SK-N-SH treated with all-trans-retinoic acid at 6 μM for 48 hours (cell line): ENCODE measurements around the gene HPS1.

ENCODE experiments used
- ATAC-seq: fragments of 200-7000 bp; cut with Tn5 transposase; 3 replicates; pipeline ENCODE4 v1.9.1; 2020; ENCODE audit warnings: mild to moderate bottlenecking, moderate library complexity
- ARNTL ChIP-seq: fragments of 450-650 bp; formaldehyde crosslinking; IDR thresholded peaks from 2 replicates; pipeline ENCODE4 v1.5.0; 2020; ENCODE audit warnings: low read depth, mild to moderate bottlenecking, moderate library complexity, borderline replicate concordance
- CSDC2 ChIP-seq: fragments of 250-450 bp; sonication (Bioruptor Pico); IDR thresholded peaks from 2 replicates; pipeline ENCODE4 v1.5.0; 2020; ENCODE audit warnings: mild to moderate bottlenecking, moderate library complexity
- ESRRG ChIP-seq: fragments of 250-450 bp; sonication (Bioruptor Pico); IDR thresholded peaks from 2 replicates; pipeline ENCODE4 v1.6.1; 2021; ENCODE audit warnings: mild to moderate bottlenecking
- GLIS3 ChIP-seq: fragments of 250-450 bp; sonication (Bioruptor Pico); IDR thresholded peaks from 2 replicates; pipeline ENCODE4 v1.5.0; 2020; ENCODE audit warnings: mild to moderate bottlenecking, moderate library complexity
- ISL1 ChIP-seq: fragments of 250-450 bp; sonication (Bioruptor Pico); IDR thresholded peaks from 2 replicates; pipeline ENCODE4 v2.1.2; 2022; ENCODE audit warnings: mild to moderate bottlenecking, moderate library complexity
- PPARA ChIP-seq: fragments of 250-450 bp; sonication (Bioruptor Pico); IDR thresholded peaks from 2 replicates; pipeline ENCODE4 v1.5.0; 2020; ENCODE audit warnings: mild to moderate bottlenecking, borderline replicate concordance
- RARB ChIP-seq: fragments of 250-450 bp; sonication (Bioruptor Pico); IDR thresholded peaks from 2 replicates; pipeline ENCODE4 v1.8.0; 2021; ENCODE audit warnings: mild to moderate bottlenecking, moderate library complexity
- TCF4 ChIP-seq: fragments of 250-450 bp; sonication (Bioruptor Pico); IDR thresholded peaks from 2 replicates; pipeline ENCODE4 v1.8.0; 2021; ENCODE audit warnings: mild to moderate bottlenecking, moderate library complexity, borderline replicate concordance
- ZC3H10 ChIP-seq: fragments of 250-450 bp; sonication (Bioruptor Pico); IDR thresholded peaks from 2 replicates; pipeline ENCODE4 v1.5.1; 2021; ENCODE audit warnings: mild to moderate bottlenecking, moderate library complexity
- ZFP3 ChIP-seq: fragments of 250-450 bp; sonication (Bioruptor Pico); IDR thresholded peaks from 2 replicates; pipeline ENCODE4 v1.5.0; 2020; ENCODE audit warnings: mild to moderate bottlenecking, moderate library complexity
- ZFP30 ChIP-seq: fragments of 450-650 bp; formaldehyde crosslinking; IDR thresholded peaks from 2 replicates; pipeline ENCODE4 v1.5.0; 2022; ENCODE audit warnings: mild to moderate bottlenecking, moderate library complexity
- ZNF565 ChIP-seq: fragments of 450-650 bp; formaldehyde crosslinking; conservative IDR thresholded peaks from 2 replicates; pipeline ENCODE4 v1.5.0; 2020; ENCODE audit warnings: low read depth, mild to moderate bottlenecking, moderate library complexity
- ZNF8 ChIP-seq: fragments of 450-650 bp; formaldehyde crosslinking; IDR thresholded peaks from 2 replicates; pipeline ENCODE4 v1.5.0; 2020; ENCODE audit warnings: mild to moderate bottlenecking, moderate library complexity
- TF ChIP-seq, protein P1 (sequence below): fragments of 250-450 bp; sonication (Bioruptor Pico); IDR thresholded peaks from 2 replicates; pipeline ENCODE4 v1.5.0; 2020; ENCODE audit warnings: mild to moderate bottlenecking, moderate library complexity
- TF ChIP-seq, protein P2 (sequence below): fragments of 250-450 bp; sonication (Bioruptor Pico); IDR thresholded peaks from 2 replicates; pipeline ENCODE4 v1.5.1; 2020; ENCODE audit warnings: low read depth, mild to moderate bottlenecking, moderate library complexity
- TF ChIP-seq, protein P3 (sequence below): fragments of 250-450 bp; sonication (Bioruptor Pico); IDR thresholded peaks from 2 replicates; pipeline ENCODE4 v1.8.0; 2021; ENCODE audit warnings: low read depth, mild to moderate bottlenecking, moderate library complexity, borderline replicate concordance
- TF ChIP-seq, protein P4 (sequence below): fragments of 250-450 bp; sonication (Bioruptor Pico); IDR thresholded peaks from 2 replicates; pipeline ENCODE4 v1.8.0; 2020; ENCODE audit warnings: mild to moderate bottlenecking, moderate library complexity, borderline replicate concordance
- TF ChIP-seq, protein P5 (sequence below): fragments of 250-450 bp; sonication (Bioruptor Pico); IDR thresholded peaks from 2 replicates; pipeline ENCODE4 v1.5.1; 2021; ENCODE audit warnings: mild to moderate bottlenecking, moderate library complexity

Gene HPS1

DNA sequence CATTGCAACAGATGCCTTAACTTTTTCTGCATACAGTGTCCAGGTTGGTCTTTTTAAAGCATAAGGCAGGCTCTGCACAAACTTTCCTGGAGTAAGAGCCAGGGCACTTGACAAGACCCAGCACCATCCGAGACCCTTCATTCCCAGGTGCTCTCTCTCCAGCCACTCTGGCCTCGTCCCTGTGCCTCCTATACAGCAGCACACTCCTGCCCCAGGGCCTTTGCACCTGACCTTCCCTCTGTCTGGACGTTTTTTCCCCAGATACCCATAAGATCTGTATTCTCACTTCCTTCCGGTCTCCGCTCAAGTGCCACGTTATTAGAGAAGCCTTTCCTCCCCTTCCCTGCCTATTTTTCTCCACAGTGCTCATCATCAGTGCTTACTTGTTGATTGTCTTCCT is 57.3 kb downstream of the HPS1 start (continued):
- no peak for TF ChIP-seq ZNF8 (CRISPR knock-in tag)
- TF ChIP-seq ZNF565 = no peak

DNA sequence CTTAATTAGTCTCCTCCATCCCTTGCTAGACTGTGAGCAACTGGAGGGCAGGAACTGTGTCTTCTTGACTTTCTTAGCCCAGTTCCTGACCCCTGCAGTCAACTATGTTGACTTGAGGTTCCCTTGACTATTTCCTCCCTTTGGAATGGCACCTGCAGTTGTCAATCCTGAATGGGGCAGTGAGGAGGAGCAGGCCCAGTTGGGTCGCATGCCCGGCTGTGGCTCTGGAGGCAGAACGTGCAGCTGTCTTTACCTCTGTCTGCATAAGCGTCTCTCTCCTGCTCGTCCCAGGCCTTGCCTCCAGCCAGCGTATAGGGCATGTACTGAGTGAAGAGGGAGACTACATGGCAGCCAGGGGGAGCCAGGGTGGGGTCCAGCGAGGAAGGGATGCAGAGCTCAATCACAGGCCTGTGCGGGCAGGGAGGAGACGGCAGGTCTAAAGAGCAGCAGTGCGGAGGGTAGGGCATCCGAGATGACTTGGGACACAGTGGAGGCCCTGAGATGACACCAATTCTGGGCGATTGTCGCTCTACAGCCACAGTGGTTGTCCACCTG is 58.6 kb downstream of the HPS1 start:
- no peak for ATAC-seq
- TF ChIP-seq, protein P1, sequence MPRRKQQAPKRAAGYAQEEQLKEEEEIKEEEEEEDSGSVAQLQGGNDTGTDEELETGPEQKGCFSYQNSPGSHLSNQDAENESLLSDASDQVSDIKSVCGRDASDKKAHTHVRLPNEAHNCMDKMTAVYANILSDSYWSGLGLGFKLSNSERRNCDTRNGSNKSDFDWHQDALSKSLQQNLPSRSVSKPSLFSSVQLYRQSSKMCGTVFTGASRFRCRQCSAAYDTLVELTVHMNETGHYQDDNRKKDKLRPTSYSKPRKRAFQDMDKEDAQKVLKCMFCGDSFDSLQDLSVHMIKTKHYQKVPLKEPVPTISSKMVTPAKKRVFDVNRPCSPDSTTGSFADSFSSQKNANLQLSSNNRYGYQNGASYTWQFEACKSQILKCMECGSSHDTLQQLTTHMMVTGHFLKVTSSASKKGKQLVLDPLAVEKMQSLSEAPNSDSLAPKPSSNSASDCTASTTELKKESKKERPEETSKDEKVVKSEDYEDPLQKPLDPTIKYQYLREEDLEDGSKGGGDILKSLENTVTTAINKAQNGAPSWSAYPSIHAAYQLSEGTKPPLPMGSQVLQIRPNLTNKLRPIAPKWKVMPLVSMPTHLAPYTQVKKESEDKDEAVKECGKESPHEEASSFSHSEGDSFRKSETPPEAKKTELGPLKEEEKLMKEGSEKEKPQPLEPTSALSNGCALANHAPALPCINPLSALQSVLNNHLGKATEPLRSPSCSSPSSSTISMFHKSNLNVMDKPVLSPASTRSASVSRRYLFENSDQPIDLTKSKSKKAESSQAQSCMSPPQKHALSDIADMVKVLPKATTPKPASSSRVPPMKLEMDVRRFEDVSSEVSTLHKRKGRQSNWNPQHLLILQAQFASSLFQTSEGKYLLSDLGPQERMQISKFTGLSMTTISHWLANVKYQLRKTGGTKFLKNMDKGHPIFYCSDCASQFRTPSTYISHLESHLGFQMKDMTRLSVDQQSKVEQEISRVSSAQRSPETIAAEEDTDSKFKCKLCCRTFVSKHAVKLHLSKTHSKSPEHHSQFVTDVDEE (CRISPR knock-in tag) = no peak
- TF ChIP-seq, protein P2, sequence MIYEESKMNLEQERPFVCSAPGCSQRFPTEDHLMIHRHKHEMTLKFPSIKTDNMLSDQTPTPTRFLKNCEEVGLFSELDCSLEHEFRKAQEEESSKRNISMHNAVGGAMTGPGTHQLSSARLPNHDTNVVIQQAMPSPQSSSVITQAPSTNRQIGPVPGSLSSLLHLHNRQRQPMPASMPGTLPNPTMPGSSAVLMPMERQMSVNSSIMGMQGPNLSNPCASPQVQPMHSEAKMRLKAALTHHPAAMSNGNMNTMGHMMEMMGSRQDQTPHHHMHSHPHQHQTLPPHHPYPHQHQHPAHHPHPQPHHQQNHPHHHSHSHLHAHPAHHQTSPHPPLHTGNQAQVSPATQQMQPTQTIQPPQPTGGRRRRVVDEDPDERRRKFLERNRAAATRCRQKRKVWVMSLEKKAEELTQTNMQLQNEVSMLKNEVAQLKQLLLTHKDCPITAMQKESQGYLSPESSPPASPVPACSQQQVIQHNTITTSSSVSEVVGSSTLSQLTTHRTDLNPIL (CRISPR knock-in tag) = no peak
- TF ChIP-seq TCF4 (CRISPR knock-in tag) (no peak), CSDC2 (CRISPR knock-in tag) (no peak), ZFP30 (CRISPR knock-in tag) (no peak), GLIS3 (CRISPR knock-in tag) (no peak), ZC3H10 (CRISPR knock-in tag) (no peak), ESRRG (no peak), PPARA (CRISPR knock-in tag) (no peak), RARB (CRISPR knock-in tag) (no peak), ZNF8 (CRISPR knock-in tag) (no peak), ZFP3 (CRISPR knock-in tag) (no peak), ARNTL (CRISPR knock-in tag) (no peak)
- TF ChIP-seq, protein P3, sequence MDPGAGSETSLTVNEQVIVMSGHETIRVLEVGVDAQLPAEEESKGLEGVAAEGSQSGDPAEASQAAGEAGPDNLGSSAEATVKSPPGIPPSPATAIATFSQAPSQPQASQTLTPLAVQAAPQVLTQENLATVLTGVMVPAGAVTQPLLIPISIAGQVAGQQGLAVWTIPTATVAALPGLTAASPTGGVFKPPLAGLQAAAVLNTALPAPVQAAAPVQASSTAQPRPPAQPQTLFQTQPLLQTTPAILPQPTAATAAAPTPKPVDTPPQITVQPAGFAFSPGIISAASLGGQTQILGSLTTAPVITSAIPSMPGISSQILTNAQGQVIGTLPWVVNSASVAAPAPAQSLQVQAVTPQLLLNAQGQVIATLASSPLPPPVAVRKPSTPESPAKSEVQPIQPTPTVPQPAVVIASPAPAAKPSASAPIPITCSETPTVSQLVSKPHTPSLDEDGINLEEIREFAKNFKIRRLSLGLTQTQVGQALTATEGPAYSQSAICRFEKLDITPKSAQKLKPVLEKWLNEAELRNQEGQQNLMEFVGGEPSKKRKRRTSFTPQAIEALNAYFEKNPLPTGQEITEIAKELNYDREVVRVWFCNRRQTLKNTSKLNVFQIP (CRISPR knock-in tag) = no peak
- TF ChIP-seq, protein P4, sequence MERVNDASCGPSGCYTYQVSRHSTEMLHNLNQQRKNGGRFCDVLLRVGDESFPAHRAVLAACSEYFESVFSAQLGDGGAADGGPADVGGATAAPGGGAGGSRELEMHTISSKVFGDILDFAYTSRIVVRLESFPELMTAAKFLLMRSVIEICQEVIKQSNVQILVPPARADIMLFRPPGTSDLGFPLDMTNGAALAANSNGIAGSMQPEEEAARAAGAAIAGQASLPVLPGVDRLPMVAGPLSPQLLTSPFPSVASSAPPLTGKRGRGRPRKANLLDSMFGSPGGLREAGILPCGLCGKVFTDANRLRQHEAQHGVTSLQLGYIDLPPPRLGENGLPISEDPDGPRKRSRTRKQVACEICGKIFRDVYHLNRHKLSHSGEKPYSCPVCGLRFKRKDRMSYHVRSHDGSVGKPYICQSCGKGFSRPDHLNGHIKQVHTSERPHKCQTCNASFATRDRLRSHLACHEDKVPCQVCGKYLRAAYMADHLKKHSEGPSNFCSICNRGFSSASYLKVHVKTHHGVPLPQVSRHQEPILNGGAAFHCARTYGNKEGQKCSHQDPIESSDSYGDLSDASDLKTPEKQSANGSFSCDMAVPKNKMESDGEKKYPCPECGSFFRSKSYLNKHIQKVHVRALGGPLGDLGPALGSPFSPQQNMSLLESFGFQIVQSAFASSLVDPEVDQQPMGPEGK (CRISPR knock-in tag) = no peak
- TF ChIP-seq, all 23 proteins: peak for 0

DNA sequence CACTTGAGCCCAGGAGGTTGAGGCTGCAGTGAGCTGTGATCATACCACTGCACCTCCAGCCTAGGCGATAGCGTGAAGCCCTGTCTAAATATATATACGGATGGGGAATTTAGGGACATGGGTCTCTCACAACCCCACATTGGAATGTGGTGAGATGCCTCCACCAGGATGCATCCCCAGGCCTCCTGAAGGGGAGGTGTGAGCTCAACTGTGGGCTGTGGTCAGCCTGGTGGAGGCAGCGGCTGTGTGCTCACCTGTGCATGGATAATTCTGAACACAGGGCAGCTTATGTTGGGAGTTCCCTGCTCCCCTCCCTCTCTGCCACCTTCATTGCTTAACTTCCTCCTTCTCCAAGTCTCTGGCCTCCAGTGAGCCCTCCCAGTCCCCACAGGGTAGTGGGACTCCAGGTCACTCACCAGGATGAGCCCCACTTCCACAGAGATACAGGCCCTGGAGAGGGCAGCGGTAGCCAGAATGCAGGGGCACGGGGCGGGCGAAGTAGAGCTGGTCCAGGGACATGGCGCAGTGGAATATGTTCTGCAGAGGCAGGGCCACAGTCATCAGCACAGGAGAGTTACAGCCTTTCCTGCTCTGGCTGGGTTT is 62.1 kb downstream of the HPS1 start:
- TF ChIP-seq ISL1 = no peak
- TF ChIP-seq ZFP3 (CRISPR knock-in tag) = no peak
- TF ChIP-seq, protein P2 (CRISPR knock-in tag) = no peak
- TF ChIP-seq, protein P5, sequence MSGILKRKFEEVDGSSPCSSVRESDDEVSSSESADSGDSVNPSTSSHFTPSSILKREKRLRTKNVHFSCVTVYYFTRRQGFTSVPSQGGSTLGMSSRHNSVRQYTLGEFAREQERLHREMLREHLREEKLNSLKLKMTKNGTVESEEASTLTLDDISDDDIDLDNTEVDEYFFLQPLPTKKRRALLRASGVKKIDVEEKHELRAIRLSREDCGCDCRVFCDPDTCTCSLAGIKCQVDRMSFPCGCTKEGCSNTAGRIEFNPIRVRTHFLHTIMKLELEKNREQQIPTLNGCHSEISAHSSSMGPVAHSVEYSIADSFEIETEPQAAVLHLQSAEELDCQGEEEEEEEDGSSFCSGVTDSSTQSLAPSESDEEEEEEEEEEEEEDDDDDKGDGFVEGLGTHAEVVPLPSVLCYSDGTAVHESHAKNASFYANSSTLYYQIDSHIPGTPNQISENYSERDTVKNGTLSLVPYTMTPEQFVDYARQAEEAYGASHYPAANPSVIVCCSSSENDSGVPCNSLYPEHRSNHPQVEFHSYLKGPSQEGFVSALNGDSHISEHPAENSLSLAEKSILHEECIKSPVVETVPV (CRISPR knock-in tag) = no peak
- no peak for TF ChIP-seq TCF4 (CRISPR knock-in tag)
- ATAC-seq = no peak
